ENCODE results near the gene ZFX.

Gene ZFX

DNA sequence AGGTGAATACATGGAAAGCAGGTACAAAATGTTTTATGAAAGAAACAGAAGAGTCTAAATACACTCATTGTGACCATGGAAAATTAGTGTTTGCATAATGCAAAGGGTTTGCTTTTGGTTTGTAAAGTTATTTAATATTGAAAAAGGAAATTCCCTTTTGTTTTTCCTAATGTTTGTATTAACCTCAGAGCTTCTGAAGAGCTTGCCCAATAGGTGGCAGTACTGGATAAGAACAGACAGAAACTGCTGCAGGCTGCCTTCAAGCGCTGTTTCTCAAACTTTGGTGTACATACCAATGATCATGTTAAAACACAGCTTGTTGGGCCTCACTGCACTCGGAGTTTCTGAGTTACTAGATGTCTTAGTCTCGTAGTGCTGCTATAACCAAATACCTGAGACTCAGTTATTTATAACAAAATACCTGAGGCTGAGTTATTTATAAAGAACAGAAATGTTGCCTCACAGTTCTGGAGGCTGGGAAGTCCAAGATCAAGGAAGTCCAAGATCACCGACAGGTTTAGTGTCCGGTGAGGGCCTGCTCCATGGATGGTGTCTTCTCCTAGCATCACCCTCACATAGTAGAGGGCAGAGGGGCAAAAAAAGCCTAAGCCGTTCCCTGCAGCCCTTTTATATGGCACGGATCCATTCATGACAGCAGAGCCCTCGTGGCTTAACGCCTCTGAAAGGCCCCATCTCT lies 110.2 kb downstream of the ZFX start:
- TF ChIP-seq, protein P1, sequence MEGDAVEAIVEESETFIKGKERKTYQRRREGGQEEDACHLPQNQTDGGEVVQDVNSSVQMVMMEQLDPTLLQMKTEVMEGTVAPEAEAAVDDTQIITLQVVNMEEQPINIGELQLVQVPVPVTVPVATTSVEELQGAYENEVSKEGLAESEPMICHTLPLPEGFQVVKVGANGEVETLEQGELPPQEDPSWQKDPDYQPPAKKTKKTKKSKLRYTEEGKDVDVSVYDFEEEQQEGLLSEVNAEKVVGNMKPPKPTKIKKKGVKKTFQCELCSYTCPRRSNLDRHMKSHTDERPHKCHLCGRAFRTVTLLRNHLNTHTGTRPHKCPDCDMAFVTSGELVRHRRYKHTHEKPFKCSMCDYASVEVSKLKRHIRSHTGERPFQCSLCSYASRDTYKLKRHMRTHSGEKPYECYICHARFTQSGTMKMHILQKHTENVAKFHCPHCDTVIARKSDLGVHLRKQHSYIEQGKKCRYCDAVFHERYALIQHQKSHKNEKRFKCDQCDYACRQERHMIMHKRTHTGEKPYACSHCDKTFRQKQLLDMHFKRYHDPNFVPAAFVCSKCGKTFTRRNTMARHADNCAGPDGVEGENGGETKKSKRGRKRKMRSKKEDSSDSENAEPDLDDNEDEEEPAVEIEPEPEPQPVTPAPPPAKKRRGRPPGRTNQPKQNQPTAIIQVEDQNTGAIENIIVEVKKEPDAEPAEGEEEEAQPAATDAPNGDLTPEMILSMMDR (IDR thresholded peaks at IDR 0.05) = peak; percentile 71
- H3K4me1 Mint-ChIP-seq = peaks cover 13% of the 10 kb centered on the region
- peaks cover 16% of the 10 kb centered on the region for H3K27me3 Mint-ChIP-seq (ENCODE audit: low read depth, poor library complexity)
- H3K9me3 Mint-ChIP-seq = no peaks in the 10 kb centered on the region
- DNase-seq = peak; percentile 32
- H3K36me3 Mint-ChIP-seq (ENCODE audit: low read depth) = no peaks in the 10 kb centered on the region
- H3K4me3 Mint-ChIP-seq = no peak overlapping the region
- no peak overlapping the region for H3K27ac Mint-ChIP-seq

DNA sequence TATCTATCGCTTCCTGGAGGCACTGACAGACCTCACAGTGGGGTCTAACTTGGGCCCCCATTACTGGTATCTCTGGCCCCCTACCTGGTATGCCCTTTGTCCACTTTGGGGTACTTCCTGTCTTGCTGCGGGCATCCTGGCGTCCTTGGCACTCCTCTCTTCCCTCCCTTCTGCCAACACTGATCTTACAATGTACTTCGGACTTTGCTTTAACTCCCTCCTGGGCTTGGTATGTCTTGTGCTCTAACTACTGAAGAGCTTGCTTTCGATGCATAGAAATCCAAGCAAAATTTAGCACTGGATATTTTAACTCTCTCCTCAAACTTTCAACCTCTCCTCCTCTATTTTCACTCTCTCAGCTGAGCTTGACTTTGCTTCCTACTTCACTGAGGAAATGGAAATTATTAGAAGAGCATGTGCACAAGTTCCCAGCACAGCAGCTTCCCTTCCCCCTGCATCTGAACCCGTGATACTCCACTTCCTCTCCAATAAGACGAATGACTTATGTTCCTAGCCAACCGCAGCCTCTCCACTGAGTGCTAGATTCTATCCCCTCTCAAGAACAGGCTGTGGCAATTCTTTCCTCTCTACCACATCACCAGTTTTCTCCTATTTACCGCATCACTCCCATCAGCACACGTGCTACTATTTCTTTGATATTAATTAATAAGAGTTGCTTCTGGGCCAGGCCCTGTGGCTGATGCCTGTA lies 111.5 kb downstream of the ZFX start:
- no peak for DNase-seq
- peaks cover 13% of the 10 kb centered on the region for H3K27me3 Mint-ChIP-seq (ENCODE audit: low read depth, poor library complexity)
- no peaks in the 10 kb centered on the region for H3K9me3 Mint-ChIP-seq
- TF ChIP-seq, protein P1 (IDR thresholded peaks at IDR 0.05) = no peak
- H3K4me3 Mint-ChIP-seq = no peak overlapping the region
- H3K27ac Mint-ChIP-seq = peak overlapping the region; percentile 64
- H3K36me3 Mint-ChIP-seq (ENCODE audit: low read depth) = no peaks in the 10 kb centered on the region
- H3K4me1 Mint-ChIP-seq = peaks cover 13% of the 10 kb centered on the region

DNA sequence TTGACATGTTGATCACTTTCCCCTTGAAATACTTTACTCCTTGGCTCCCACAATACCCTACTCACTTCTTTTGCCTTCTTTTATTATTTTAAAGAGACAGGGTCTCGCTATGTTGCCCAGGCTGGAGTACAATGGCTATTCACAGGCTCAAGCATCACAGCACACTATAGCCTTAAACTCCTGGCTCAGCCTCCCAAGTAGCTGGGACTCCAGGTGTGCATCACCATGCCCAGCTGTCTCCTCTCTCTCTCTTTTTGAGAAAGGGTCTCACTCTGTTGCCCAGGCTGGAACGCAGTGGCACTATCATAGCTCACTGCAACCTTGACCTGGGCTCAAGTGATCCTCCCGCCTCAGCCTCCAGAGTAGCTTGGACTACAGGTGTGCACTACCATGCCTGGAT lies 112.8 kb downstream of the ZFX start:
- H3K27ac Mint-ChIP-seq = no peak overlapping the region
- no peak for DNase-seq
- H3K36me3 Mint-ChIP-seq (ENCODE audit: low read depth) = no peaks in the 10 kb centered on the region
- H3K4me1 Mint-ChIP-seq = peaks cover 13% of the 10 kb centered on the region
- H3K9me3 Mint-ChIP-seq = no peaks in the 10 kb centered on the region
- no peak overlapping the region for H3K4me3 Mint-ChIP-seq
- H3K27me3 Mint-ChIP-seq (ENCODE audit: low read depth, poor library complexity) = peaks cover 9% of the 10 kb centered on the region
- TF ChIP-seq, protein P1 (IDR thresholded peaks at IDR 0.05) = no peak

DNA sequence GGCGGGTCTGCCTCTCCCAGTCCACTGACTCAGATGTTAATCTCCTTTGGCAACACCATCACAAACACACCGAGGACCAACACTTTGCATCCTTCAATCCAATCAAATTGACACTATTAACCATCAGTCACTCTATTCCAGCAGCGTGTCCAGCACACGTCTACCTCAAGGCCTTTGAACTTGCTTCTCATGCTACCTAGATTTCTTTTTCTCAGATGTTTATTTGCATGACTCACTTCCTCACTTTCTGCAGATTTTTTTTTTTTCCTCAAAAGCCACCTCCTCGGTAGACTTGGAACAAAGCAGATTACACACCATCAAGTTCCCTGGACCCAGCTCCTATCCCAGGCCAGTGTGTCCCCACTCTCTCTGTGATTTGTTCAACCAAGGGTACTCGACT lies 114.9 kb downstream of the ZFX start:
- TF ChIP-seq, protein P1 (IDR thresholded peaks at IDR 0.05) = no peak
- H3K4me3 Mint-ChIP-seq = no peak overlapping the region

More for the DNA sequence above, 114.9 kb downstream of the ZFX start:
- Mint-ChIP-seq H3K9me3 (no peaks in the 10 kb centered on the region), H3K4me1 (peaks cover 13% of the 10 kb centered on the region), H3K36me3 (ENCODE audit: low read depth) (no peaks in the 10 kb centered on the region), H3K27me3 (ENCODE audit: low read depth, poor library complexity) (peaks cover 9% of the 10 kb centered on the region), H3K27ac (no peak overlapping the region)
- DNase-seq = no peak
